Measurements from ENCODE around the gene CHPF2. TPM values are rescaled to one million over a fixed set of nuclear protein-coding genes. Genes with fewer than 3 reads are reported as not detected.
A peak's percentile ranks its signal among the peaks of the same experiment; 100 is the strongest.

CHPF2 gene, protein sequence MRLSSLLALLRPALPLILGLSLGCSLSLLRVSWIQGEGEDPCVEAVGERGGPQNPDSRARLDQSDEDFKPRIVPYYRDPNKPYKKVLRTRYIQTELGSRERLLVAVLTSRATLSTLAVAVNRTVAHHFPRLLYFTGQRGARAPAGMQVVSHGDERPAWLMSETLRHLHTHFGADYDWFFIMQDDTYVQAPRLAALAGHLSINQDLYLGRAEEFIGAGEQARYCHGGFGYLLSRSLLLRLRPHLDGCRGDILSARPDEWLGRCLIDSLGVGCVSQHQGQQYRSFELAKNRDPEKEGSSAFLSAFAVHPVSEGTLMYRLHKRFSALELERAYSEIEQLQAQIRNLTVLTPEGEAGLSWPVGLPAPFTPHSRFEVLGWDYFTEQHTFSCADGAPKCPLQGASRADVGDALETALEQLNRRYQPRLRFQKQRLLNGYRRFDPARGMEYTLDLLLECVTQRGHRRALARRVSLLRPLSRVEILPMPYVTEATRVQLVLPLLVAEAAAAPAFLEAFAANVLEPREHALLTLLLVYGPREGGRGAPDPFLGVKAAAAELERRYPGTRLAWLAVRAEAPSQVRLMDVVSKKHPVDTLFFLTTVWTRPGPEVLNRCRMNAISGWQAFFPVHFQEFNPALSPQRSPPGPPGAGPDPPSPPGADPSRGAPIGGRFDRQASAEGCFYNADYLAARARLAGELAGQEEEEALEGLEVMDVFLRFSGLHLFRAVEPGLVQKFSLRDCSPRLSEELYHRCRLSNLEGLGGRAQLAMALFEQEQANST
- total RNA-seq = 10 to 100 TPM; 23.7 to 27.3 TPM

DNA sequence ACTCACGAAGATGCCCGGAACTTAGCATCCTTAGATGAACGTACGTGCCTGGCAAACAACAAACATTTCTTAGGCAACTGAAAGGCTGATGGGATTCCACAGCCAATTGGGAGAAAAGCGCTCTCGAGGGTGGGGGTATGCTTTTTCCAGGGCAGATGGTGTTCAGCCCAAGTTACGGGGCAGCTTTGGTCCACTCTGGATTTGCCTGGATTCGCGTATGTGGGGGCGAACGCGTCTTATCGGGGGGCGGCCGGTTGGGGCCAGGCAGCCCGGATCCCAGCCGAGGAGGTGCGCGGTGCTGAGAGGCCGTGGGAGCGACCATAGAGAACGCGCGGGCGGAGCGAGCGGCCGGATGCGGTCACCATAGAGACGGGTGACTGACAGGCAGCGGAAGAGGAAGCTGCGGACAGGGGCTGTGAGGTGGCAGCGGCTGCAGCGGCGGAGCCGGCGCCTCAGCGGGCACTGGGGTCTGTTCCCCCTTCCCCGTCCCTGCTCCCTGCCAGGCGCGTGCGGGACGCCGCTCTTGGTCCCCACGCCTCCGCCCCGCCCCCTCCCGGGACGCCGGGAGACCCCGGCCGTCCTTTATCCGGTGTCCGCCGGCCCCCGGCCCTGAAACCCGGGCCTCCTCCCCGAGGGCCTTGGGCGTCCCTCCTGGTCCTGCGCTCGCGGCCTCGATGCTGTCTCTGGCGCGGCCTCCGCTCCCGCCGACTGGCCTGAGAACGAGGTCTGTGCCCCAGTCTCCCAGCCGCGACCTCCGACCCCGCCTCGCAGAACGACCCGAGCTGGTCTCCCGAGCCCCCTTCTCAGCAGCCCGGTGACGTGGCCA is at the start of gene CHPF2:
TSS of gene CHPF2 (plus strand) at position 393 of the 826 bp plus-strand sequence. CDS start 1,529 bp downstream, outside the sequence.
- CTCF ChIA-PET = interaction anchor here (0.6 to 6.4 kb wide), 6 partner anchors 11 to 120 kb away, joined by 3 to 68 read pairs (median 4); no protein-coding TSS in a partner anchor
- H3K27me3 Mint-ChIP-seq = no peaks in the 10 kb centered on the region
- DNase-seq (peak; percentile 95), ATAC-seq (peak; percentile 85)
- TF ChIP-seq, protein P1, sequence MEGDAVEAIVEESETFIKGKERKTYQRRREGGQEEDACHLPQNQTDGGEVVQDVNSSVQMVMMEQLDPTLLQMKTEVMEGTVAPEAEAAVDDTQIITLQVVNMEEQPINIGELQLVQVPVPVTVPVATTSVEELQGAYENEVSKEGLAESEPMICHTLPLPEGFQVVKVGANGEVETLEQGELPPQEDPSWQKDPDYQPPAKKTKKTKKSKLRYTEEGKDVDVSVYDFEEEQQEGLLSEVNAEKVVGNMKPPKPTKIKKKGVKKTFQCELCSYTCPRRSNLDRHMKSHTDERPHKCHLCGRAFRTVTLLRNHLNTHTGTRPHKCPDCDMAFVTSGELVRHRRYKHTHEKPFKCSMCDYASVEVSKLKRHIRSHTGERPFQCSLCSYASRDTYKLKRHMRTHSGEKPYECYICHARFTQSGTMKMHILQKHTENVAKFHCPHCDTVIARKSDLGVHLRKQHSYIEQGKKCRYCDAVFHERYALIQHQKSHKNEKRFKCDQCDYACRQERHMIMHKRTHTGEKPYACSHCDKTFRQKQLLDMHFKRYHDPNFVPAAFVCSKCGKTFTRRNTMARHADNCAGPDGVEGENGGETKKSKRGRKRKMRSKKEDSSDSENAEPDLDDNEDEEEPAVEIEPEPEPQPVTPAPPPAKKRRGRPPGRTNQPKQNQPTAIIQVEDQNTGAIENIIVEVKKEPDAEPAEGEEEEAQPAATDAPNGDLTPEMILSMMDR (IDR thresholded peaks at IDR 0.05) = no peak
- peak within 1 kb of the TSS; percentile 100 for H3K27ac Mint-ChIP-seq
- H3K36me3 Mint-ChIP-seq (ENCODE audit: low read depth) = peaks cover 38% of the 10 kb centered on the region
- intact Hi-C loops (cut with micrococcal nuclease) = no loop called here
- POLR2A ChIA-PET = interaction anchor here (0.7 to 3.3 kb wide), 9 partner anchors 8 to 45 kb away, joined by 3 to 23 read pairs (median 3); no protein-coding TSS in a partner anchor
- H3K9me3 Mint-ChIP-seq = no peaks in the 10 kb centered on the region
- peaks cover 34% of the 10 kb centered on the region for H3K4me1 Mint-ChIP-seq (ENCODE audit: low read depth)
- H3K4me3 Mint-ChIP-seq = peak within 1 kb of the TSS; percentile 100

DNA sequence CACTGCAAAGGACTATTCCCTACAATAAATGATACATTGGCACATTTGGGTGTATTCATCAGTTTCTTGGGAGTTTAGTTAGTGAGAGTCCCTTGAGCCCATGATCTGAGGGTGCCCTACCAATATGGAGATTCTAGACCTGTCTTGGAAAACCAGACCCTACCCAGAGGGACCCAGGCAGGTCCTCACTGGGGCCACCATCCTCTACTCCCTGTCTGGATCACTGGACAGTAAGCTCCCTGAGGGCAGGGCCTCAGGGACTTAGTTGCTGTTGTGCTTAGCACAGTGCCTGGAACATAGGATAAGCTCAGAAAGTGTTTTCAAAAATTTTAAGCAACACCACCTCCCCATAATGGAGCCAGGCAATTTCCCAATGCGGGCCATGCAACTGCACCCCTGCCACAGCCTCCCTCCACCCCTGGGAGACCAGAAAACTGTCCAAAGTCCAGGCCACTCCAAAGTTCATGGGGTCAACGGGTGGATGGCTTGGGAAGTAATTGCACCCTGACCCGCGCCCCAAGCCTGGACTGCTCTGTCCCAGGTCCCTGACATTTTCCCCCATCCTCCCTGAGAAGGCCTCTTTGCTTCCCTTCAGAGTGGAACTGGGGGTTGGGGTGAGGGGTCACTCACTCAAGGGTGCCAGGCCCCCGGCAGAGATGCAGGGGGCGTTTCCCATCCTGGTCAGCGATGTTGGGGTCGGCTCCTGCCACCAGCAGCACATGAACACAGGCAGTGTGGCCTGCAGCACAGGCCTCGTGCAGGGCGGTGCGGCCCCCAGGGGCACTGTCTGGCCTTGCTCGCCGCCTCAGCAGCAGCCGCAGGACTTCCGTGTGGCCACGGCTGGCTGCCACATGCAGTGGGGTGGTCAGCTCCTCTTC is 46.3 kb upstream of the CHPF2 start:
- no peaks in the 10 kb centered on the region for H3K4me1 Mint-ChIP-seq (ENCODE audit: low read depth)

DNA sequence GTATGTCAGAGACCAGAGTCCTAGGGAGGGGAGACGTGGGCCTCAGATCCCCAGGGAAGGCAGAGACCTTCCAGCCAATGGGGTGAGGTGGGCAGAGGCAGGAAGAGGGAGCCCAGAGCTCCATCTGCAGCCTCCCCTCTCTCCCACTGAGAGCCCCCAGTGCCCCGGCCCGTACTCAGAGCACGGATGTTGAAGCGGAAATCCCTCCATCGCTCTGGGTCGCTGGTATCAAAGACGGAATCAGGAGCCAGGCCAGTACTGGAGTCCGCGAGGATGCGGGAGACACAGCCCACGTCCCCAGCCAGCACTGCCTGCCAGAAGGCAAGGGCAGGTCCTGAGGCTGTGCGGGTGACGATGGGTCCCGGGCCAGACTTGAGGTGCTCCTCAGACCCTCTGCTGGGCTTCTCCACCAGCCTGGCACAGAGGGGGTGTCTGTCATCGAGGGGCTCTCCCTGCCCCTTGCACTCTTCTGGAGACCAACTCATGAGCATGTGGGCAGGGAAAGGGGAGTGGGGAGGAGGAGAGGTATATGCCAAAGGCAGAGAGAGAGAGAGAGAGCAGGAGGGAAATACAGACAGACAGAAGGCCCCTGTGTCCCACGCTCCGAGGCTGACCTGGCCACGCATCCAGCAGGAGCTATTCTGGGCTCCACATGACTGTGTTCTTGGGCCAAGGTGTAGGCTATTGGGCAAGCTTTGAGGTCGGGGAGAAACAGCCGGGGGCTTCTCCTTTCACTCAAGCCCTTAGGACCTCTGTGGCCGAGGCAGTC is 45.5 kb upstream of the CHPF2 start, which contains the start of gene ASB10:
TSS of gene ASB10 (minus strand) at position 611 of the 769 bp plus-strand sequence. CDS start at position 491, 120 bp downstream.
- no peak within 1 kb of the TSS for H3K4me3 Mint-ChIP-seq
- TF ChIP-seq, protein P1 (IDR thresholded peaks at IDR 0.05) = no peak
- intact Hi-C loops (cut with micrococcal nuclease) = no loop called here

More for the DNA sequence above, 46.3 kb upstream of the CHPF2 start:
- no peak for ATAC-seq
- intact Hi-C loops (cut with micrococcal nuclease) = no loop called here
- Mint-ChIP-seq H3K36me3 (ENCODE audit: low read depth) (no peaks in the 10 kb centered on the region), H3K27me3 (peaks cover 2% of the 10 kb centered on the region), H3K27ac (no peak overlapping the region), H3K4me3 (no peak overlapping the region), H3K9me3 (no peaks in the 10 kb centered on the region)
- ChIA-PET CTCF (no interaction called here), POLR2A (no interaction called here)
- TF ChIP-seq, protein P1 (IDR thresholded peaks at IDR 0.05) = no peak
- DNase-seq = no peak

More for the DNA sequence above, 45.5 kb upstream of the CHPF2 start, which contains the start of gene ASB10:
- no peaks in the 10 kb centered on the region for H3K36me3 Mint-ChIP-seq (ENCODE audit: low read depth)
- DNase-seq (no peak), ATAC-seq (no peak)
- CTCF ChIA-PET = interaction anchor here (1.3 kb wide), 1 partner anchor 21 kb away, joined by 3 read pairs; no protein-coding TSS in a partner anchor
- H3K4me1 Mint-ChIP-seq (ENCODE audit: low read depth) = no peaks in the 10 kb centered on the region
- peaks cover 2% of the 10 kb centered on the region for H3K27me3 Mint-ChIP-seq
- POLR2A ChIA-PET = interaction anchor here (1.0 kb wide), 1 partner anchor 8 kb away, joined by 3 read pairs; no protein-coding TSS in a partner anchor
- no peak within 1 kb of the TSS for H3K27ac Mint-ChIP-seq
- H3K9me3 Mint-ChIP-seq = no peaks in the 10 kb centered on the region
